ENCODE measurements around the gene GASK1A.

The GASK1A gene

GRCh38 chr3:42982645-42983412 is 3.7 kb downstream of the GASK1A start:
- DNase-seq (ENCODE audit: low spot score), result no peak

DNA sequence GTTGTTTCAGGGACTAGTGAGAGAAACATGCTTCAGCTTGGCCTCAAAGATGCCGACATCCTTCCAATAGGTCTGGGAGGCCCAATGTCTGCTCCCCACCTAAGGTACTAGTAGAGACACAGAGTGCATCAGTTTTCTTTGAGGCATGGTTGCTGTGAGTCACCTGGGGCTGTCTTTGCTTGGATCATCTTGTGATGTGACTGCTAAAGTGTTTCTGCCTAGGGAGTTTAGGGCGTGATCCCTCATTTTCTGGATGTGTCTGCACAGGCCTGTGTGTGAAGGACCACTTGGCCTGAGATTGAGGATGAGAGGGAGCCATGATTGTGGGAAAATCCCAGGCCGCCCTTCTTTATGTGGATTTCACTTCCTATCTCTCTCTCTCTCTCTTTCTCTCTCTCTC is 4.8 kb downstream of the GASK1A start:
- DNase-seq (ENCODE audit: low spot score), result no peak

DNA sequence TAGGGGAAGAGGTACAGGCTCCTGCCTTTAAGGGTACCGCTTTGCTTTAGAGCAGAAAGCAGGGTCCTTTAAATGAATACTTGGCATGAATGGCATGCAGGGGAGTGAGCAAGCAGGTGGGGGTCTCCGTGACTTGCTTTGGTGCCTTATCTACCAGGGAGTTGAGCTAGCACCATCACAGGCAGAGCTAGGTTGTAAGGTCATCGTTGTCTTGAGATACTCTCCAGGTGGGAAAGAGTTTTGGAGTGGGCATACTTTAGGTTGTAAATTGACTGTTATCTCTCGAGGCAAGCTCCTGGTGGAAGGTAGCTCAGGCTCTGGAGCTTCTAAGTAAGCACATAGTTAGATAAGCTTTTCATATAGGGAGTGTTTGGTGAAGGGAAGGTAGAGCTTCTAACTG is 5.6 kb downstream of the GASK1A start:
- DNase-seq (ENCODE audit: low spot score), result no peak

DNA sequence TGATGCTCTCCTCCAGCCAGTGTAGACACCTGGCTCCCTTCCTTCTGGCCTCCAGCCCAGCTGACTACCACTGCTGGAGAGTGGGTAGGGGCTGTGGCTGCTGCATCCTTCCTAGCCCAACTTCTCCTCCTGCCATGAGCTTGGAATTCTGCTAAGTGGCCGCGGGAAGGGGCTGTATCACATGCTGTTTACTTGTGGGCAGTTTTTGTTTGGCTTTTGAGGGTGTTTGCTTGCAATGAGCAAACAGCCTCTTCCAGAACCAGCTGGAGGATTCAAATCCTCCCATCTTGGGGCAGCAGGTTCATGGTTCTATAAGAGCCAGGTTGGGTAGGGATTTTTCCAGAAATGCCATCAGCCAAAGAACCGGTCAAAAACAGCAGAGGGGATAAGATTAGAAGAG is 9.0 kb downstream of the GASK1A start:
- no peak for DNase-seq (ENCODE audit: low spot score)

DNA sequence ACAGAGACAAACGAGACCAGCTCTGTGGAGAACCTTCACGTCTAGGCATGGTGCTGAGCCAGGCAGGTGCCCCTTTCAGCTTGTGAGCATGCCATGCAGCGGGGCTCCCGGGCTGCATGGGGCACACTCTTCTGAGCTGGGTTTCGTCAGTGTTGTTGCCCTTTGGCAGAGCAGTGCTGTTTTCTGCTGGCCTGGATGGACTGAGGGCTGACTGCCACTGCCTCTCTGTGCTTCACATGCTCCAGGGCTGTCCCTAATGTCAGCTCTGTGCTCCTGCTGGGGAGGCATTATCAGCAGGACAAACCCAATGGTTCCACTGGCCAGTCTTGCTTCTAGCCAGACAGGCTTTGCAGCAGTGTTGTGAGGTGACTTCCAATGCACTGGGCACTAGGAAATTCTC is 9.5 kb downstream of the GASK1A start:
- DNase-seq (ENCODE audit: low spot score), result no peak

- no peak for DNase-seq (ENCODE audit: low spot score)
Measured at GRCh38 chr3:42991341-42992315, 12.5 kb downstream of the GASK1A start.

GRCh38 chr3:42994595-42994994 is 15.5 kb downstream of the GASK1A start:
- DNase-seq (ENCODE audit: low spot score), result no peak

DNA sequence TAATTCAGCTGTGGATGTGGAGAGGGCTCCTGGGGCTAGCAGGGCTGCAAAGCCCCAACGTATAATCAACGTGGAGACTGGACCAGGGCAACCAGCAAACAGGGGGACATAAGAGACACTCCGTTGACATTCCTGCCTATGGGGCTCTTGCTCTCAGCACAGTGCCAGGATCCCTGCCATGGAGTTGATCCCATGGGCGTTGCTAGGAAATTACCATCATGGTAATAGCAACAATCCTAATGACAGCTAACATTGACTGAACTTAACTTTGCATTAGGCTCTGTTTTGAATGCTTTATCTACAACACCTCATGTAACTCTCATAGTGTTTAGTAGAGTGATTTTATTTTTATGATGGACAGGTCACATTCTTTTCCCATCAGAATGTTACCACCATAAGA is 16.9 kb downstream of the GASK1A start:
- DNase-seq (ENCODE audit: low spot score), result no peak

DNA sequence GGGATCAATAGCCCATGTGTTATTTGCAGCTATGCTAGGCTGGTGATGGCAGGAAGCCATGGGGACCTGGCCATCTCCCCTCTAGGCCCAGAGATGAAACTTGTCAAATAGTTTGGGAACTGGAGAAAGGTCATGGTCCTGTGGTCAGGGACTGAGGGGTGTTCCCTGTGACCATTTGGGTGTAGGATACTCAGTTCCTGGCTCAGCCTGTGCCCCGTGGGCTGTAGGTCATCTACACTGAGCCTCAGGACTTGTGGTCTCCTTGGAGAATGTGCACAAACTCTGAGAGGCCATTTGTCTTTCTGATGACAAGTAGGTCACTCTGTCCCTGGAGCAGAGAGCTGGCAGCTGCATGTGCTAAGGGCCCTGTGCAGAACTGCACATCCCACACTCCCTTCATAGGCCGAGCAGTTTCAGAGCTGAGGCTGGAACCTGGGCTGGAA is 17.5 kb downstream of the GASK1A start:
- no peak for DNase-seq (ENCODE audit: low spot score)

DNA sequence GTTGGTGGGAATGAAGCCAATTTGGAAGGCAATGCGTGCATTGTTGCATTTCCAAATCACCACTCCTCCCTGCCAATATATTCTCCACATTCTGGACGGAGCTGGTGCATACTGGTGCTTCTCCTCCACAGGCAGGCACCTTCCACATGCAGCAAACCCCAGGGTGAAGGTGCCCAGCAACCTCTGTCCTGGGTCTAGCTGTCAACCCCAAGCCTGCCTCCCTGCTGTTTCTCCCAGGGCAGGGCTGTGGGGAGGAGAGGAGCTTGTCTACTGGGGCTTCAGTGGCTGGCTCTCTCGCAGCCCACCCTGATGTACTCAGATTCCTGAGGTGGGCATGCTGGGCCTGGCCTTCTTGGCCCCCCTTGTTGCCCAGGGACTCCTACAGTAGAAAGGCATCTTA is 20.1 kb downstream of the GASK1A start:
- no peak for DNase-seq (ENCODE audit: low spot score)

DNA sequence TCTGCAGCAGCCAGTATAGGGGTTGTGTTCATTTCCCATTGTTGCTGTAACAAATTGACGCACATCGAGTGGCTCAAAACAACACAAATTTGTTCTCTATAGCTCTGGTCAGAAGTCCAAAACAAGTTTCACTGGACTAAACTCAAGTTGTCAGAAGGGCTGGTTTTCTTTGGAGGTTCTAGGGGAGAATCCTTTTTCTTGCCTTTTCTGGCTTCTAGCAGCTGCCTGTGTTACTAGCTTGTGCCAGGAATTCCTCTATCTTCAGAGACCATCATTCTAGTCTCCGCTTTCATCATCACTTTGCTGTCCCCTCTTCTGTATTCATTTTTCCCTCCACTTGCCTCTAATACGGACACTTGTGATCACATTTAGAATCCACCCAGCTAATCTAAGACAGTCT is 20.5 kb downstream of the GASK1A start:
- DNase-seq (ENCODE audit: low spot score), result no peak

DNA sequence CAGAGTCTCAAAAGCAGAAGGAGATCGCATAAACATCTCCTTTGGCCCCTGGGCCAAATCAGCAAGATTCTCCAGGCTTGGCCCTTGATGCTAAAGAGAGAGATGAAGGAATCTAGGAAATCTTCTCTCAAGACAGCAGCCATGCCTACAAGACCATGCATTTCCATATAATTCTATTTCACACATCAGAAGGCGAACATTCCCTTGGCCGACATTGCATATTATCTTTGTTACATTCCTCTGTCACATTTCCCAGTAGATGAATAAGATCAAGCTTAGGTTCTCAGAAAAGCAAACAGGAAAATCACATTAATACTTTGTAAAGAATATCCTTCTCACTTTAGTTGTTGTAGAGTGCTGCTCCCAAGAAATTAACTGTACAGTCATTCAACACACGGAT is 21.3 kb downstream of the GASK1A start:
- no peak for DNase-seq (ENCODE audit: low spot score)

DNA sequence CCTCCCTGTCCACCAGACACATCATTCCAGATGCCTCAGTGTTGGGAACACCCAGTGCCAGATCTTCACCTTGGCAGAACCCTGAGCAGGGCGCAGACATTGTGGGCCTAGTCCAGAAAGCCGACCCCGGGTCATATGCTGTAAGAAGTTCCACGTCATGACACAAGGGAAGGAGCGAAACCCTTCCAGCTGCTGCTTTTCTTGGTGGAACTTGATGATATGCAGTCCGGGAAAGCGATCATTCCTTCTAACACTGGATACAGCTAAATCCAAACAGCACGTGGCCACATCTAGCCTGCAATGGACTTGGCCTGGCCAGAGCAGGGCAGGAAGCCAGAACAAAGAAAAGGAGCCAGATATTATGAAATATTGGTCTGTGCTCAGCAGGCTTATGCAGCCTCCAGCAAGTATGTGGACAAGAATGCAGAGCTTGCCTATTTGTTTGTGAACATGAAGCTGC is 22.0 kb downstream of the GASK1A start:
- DNase-seq (ENCODE audit: low spot score), result no peak

DNA sequence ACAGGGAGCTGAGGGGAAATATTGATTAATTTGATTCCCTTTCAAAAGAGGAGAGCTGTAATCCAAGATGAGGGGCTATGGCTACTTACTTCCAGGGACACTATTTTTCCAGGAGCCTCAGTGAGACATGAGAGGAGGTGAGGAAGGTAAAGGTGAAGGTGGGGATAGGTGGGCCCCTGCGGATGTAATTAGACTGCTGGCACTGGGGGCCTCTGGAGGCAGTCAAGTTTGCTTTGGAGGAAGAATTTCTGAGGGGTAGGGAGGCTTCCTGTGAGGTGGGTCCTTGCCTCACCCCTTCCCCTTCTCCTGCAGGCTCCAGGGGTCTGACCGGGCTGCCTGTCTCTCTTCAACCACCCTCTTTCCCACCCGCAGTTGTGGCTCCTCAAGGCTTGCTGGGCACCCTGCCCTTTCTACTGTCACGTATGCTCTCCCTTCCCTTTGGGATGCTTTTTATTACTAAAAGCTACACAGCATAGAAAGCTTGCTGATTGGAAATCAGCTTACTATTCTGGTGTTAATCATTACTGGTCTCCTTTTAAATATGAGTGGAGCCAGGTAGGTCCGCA is 22.5 kb downstream of the GASK1A start:
- DNase-seq (ENCODE audit: low spot score), result no peak

- DNase-seq (ENCODE audit: low spot score), result no peak
Measured at GRCh38 chr3:43004282-43004681, 25.2 kb downstream of the GASK1A start.

DNA sequence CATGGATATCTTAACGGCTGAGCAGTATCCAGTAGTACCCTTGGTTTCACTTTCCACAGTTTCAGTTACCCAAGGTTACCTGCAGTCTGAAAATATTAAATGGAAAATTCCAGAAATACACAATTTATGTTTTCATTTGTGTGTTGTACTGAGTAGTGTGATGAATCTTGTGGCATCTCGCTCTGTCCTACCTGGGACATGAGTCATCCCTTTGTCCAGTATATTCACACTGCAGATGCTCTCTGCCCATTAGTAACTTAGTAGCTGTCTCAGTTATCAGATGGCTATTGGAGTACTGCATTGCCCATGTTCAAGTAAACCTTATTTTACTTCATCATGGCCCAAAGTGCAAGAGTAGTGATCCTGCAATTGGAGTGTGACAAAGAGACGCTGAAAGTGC is 26.1 kb downstream of the GASK1A start:
- no peak for DNase-seq (ENCODE audit: low spot score)

GRCh38 chr3:43005981-43006380 is 26.9 kb downstream of the GASK1A start:
- DNase-seq (ENCODE audit: low spot score), result no peak

- DNase-seq (ENCODE audit: low spot score), result no peak
Measured at GRCh38 chr3:43006825-43007224, 27.7 kb downstream of the GASK1A start.

DNA sequence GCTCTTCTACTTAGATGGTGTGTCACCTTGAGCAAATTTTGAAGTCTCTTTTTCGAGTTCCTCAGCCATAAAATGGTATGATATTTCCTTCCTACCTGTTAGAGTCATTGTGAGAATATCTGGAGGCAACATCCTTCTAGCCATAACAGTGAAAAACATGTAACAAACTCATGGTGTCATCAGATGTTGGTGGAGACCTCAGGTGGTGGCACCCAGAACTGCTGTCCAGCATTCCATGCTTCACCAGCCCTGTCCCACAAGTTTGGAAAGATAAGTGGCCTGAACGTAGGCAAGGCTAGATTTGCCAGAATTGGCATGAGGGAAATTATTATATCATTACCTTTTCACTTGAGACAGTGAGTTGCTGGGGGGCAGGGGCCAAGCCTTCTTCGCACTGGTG is 30.4 kb downstream of the GASK1A start:
- DNase-seq (ENCODE audit: low spot score), result no peak

- no peak for DNase-seq (ENCODE audit: low spot score)
Measured at GRCh38 chr3:43010638-43011037, 31.5 kb downstream of the GASK1A start.

DNA sequence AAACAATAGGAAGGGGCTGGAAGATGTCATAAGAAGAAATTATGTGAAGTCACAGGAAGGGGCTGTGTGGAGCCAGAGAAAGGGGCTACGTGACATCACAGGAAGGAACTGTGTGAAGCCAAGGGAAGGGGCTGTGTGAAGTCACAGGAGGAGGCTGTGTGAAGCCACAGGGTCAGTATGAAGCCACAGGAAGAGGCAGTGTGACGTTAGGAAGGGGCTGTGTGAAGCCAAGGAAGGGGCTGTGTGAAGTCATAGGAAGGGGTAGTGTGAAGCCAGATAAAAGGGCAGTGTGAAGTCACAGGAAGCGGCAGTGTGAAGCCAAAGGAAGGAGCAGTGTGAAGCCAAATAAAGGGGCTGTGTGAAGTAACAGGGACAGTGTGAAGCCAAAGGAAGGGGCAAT is 32.5 kb downstream of the GASK1A start:
- DNase-seq (ENCODE audit: low spot score), result no peak

DNA sequence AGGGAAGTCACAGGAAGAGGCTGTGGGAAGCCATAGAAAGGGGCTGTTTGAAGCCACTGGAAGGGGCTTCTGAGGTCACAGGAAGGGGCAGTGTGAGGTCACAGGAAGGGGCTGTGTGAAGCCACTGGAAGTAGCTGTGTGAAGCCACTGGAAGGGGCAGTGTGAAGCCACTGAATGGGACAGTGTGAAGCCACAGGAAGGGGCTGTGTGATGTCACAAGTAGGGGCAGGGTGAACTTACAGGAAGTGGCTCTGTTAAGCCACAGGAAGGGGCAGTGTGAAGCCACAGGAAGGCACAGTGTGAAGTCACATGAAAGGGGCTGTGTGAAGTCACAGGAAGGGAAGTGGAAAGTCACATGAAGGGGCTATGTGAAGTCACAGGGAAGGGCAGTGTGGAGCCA is 33.1 kb downstream of the GASK1A start:
- no peak for DNase-seq (ENCODE audit: low spot score)

- DNase-seq (ENCODE audit: low spot score), result no peak
Measured at GRCh38 chr3:43013256-43013655, 34.1 kb downstream of the GASK1A start.

All from germinal center (tissue), 1 donor.